GM19324 (cell line): ENCODE data around the gene CD200R1L.

ENCODE experiments used
- ATAC-seq: cut with Tn5 transposase; IDR thresholded peaks from one replicate; pipeline ENCODE4 v1.9.1; 2021; ENCODE audit warnings: mild to moderate bottlenecking, moderate library complexity; ENCODE audit not compliant: unreplicated experiment, low FRiP score

The CD200R1L gene

DNA sequence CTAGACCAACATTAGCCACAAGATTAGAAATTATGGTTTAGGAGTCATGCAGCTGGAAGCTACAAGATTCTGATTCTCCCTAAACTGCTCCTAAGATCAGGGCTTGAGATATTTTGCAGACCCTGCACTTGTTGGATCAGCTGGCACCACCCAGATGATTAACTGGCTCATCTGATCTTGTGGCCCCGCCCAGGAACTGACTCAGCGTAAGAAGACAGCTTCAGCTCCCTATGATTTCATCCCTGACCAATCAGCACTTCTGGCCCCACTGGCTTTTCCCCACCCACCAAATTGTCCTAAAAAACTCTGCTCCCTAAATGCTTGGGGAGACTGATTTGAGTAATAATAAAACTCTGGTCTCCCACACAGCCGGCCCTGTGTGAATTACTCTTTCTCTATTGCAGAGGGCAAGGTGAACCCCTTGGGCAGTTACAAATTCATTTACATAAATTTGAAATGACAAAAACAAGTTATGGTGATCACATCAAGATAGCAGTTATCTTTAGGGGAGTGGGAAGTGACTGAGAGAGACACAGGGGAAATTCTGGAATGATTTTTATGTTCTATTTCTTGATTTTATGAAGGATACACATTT, 76.5 kb downstream of the CD200R1L start:
- no peak for ATAC-seq

DNA sequence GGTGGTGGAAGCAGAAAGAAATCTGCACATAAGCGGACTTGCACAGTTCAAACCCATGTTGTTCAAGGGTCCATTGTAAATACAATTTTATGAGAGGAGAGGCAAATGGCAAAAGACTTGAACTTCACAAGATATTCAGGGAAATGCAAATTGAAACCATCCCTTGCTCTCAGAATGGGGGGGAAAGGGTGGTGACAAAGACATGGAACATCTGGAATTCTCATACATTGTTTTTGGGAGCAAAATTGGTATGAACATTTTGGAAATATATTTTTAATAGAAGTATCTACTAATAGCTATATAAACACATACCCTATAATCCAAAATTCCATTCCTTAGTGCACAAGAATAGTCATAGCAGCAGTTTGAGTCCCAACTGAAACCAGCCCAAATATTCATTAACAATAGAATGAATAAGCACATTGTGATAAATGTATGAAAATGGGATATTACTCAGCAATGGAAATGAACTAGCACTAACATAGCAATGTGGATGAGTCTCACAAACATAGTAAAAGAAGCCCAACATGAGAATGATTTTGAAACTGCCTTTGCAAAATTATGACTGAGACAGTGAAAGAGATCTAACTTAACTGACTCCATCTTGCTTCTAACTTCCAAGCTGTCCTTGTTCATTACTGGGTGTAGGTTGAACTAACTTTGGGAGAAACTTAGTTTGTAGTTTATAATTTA, 77.2 kb downstream of the CD200R1L start:
- no peak for ATAC-seq

GRCh38 chr3:112767777-112768176, 78.9 kb downstream of the CD200R1L start:
- no peak for ATAC-seq

DNA sequence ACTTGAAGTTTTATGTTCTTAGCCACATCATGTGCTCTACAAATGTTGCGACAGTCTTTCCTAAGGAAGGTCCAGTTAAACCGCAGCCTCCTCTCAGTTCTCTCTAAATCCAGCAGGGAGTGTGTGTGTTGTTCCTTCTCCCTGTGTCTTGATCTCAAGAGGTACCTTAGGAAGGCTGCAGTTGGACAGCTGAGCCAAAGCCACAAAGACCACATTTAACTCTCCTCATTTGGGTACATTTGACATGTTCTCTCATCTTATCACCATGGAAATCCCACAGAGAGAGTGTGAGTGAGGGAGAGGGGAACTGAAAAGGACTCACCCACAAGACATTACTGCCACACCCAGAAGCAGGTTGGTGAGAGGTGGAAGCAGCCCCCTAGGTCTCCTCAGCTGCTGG, 79.5 kb downstream of the CD200R1L start:
- no peak for ATAC-seq
